Activated CD8-positive, alpha-beta memory T cell treated with anti-CD3 and anti-CD28 coated beads for 48 hours (primary cell): ENCODE data around the gene PFKFB3.
"Not testable (repeated sequence)": the region's sequence is repeated elsewhere in the genome, so short reads cannot be mapped to it uniquely, and the experiment has no call there.

Experiments used
- DNase-seq, 3 experiments: peaks; one replicate each; pipeline ENCODE4 v3.0.0-alpha.2; 2020; ENCODE audit warnings: low read depth in 2 of 3, low spot score in 2 of 3

Gene PFKFB3

DNA sequence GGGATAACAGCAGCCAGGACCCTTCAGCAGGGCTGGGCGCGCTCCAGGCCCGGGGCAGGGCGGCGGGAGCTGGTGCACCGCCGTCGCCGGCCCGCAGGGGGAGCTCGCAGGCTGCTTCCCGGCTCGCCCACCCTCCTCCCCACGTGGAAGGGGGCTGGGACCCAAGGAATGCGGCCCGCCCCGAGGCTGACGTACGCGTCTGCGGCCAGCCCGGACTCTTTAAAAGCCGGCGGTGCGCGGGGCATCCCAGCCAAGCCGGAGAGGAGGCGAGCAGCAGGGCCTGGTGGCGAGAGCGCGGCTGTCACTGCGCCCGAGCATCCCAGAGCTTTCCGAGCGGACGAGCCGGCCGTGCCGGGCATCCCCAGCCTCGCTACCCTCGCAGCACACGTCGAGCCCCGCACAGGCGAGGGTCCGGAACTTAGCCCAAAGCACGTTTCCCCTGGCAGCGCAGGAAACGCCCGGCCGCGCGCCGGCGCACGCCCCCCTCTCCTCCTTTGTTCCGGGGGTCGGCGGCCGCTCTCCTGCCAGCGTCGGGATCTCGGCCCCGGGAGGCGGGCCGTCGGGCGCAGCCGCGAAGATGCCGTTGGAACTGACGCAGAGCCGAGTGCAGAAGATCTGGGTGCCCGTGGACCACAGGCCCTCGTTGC is at the start of gene PFKFB3:
TSS of gene PFKFB3 (plus strand) at position 249 of the 647 bp plus-strand sequence. CDS start at position 578, 329 bp downstream.
- peak; percentile 91 to 99 (median 94) for DNase-seq

- no peak for DNase-seq
Measured at GRCh38 chr10:6153845-6154244, 48.9 kb upstream of the PFKFB3 start.

DNA sequence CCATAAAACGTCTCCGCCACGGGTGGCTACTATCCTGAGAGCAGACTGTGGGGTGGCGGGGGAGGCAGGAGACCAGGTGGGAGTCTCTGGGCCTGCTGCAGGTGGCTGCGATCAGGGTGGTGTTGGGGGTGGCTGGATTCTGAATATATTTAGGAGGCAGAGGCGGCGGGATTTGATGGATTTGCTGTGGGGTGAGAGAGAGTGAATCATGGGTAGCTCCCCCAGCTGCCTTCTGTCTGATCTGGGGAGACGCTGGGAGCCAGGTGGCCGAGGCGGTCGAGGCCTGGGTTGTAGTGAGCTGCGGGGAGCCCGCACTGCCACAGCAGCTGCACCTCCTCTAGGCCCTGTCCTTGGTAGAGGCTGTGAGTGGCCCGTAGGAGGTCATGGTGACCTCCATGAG is 48.2 kb upstream of the PFKFB3 start:
- DNase-seq: no peak

DNA sequence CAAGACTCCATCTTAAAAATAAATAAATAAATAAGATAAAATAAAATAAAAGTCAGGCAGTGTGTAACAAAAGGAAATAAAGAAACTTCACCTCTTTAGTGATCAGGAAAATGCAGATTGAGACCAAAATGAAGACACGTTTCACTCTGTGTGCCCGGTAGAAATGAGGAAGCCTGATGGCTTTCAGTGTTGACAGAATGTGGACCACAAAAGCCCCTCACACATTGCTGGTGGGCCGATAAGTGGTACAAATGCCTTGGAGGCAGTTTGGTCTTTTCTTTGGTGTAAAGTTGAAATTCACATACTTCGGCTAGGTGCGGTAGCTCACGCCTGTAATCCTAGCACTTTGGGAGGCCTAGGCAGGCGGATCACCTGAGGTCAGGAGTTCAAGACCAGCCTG is 44.5 kb upstream of the PFKFB3 start:
- no peak for DNase-seq

DNA sequence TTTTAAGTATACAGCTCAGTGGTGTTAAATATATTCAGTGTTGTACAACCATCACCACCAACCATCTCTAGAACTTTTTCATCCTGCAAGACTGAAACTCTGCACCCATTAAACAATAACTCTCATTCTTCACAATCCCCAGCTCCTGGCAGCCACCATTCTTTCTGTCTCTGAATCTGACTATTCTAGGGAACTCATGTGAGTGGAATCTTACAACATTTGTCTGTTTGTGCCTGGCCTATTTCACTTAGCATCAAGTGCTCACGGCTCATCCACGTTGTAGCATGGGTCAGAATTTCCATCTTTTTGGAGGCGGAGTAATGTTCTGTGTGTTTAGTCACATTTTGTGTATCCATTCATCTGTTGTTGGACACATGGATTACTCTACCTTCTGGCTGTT is 40.8 kb upstream of the PFKFB3 start:
- DNase-seq: no peak

DNA sequence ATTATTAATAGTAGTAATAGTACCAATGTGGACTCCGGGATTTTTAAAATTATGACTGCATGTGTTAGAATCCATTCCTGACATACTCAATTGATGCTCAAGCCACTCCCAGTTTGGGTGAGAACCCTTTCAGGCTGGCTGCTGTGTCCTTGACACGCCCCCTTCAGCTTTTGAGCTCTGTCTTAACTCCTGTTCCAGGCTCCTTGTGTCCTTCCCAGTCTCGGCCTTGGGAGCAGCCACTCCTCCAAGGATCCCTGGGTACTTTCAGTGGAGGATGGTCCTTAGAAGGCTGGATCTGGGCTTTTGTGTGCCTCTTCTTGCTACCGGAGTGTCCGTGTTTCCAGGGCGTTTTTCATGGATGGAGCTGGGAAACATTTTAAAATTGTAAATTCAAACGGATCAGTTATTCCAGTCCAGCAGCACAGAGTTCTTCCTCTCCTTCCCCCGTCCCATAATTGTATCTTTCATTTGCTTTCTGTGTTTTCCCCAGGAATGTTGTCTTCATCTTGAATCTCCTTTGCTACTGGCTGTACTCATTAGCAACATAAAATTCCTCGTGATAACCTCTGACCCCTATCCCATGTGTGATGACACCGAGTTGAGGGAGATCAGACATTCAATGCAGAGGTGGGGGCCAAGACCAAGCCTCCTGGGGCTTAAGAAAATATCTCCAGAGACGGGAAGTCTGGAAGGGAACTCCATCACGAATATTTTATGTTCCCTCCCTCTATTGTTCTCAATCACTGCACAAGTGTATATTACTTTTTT is 40.0 kb upstream of the PFKFB3 start:
- no peak for DNase-seq

DNA sequence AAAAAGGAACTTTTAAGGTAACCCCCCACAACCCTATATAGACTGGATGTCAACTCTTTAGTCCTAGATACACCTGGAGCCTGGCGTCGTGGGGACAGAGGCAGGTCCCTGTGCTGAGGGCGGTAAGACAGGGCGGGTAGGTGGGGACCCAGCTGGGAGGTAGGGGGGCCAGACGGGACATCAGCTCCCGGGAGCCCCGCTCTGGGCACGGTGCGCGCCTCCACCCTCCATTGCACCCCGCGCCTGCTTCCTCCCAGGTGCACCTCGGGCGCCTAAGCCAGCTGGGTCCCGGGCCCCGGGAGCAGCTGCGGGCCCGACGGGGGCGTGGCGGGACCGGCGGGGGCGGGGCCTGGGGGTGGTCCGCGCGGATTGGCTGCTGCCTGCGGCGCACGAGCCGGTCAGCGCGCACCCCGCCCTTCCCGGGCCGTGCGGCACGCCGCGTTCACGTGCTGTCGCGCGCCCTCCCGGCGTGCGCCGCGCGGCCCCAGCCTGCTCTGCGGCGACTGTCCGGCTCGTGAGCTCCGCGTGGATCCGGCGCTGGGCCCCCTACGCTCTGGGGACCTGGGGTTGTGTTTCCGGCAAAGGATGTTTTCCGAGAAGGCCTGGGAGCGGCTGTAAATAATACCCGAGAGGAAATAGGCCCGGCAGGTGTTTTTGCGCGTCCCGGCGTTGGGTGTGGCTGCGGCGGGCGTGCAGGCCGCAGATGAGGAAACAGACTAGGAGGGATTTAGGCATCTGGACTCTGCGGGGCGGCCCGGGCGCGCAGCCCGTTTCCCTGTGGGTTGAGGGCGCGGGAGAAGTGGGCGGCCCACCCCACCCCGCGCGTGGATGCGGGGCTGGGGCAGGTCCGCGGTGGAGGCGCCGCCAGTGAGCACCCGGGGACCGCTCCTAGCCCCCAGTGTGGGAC is 39.1 kb upstream of the PFKFB3 start:
- DNase-seq: peak; percentile 71 to 92 (median 84)

DNA sequence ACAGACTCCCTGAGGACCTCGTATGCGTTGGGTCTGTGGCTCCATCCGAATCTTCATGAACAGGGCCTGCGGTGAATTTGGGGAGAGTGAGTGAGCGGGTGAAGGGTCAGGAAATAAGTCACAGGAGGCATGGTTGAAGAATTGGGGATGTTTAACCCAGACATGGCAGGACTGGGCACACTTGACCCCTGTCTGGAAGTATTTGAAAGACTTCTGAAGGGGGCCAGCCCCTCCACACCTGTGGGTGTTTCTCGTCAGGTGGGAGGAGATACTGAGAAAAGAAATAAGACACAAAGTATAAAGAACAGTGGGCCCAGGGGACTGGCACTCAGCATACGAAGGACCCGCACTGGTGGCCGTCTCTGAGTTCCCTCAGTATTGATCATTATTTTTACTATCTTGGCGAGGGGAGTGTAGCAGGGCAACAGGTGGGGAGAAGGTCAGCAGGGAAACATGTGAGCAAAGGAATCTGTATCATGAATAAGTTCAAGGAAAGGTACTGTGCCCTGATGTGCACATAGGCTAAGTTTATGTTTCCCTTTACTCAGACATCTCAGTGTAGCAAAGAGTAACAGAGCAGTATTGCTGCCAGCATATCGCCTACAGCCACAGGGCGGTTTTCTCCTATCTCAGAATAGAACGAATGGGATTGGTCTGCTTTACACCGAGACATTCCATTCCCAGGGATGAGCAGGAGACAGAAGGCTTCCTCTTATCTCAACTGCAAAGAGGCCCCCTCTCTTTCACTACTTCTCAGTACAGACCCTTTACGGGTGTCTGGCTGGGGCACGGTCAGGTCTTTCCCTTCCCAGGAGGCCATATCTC is 38.2 kb upstream of the PFKFB3 start:
- DNase-seq: no peak

DNA sequence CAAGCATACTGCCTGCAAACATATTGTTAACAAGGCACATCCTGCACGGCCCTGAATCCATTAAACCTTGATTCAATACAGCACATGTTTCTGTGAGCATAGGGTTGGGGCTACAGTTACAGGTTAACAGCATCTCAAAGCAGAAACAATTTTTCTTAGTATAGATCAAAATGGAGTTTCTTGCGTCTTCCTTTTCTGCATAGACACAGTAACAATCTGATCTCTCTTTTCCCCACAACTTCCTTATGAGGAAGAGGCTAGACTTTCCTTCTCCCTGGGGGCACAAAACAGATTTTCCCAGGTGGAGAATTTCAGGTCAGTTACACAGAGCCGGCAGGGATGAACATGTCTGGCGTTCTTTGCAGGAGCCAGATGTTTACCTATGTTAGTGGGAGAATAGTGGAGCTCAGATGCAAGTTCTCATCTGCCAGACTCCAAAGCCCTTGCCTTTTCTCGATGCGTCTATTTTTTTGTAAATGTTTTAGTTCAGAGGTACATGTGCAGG is 37.5 kb upstream of the PFKFB3 start:
- no peak for DNase-seq

DNA sequence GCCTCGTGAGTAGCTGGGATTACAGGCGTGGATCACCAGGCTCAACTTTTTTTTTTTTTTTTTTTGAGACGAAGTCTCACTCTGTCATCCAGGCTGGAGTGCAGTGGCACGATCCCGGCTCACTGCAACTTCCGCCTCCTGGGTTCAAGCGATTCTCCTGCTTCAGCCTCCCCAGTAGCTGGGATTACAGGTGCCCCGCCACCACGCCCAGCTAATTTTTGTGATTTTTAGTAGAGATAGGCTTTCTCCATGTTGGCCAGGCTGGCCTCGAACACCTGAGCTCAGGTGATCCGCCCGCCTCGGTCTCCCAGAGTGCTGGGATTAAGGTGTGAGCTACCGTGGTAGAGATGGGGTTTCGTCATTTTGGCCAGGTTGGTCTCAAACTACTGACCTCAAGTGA is 36.8 kb upstream of the PFKFB3 start:
- DNase-seq: not testable (repeated sequence)

DNA sequence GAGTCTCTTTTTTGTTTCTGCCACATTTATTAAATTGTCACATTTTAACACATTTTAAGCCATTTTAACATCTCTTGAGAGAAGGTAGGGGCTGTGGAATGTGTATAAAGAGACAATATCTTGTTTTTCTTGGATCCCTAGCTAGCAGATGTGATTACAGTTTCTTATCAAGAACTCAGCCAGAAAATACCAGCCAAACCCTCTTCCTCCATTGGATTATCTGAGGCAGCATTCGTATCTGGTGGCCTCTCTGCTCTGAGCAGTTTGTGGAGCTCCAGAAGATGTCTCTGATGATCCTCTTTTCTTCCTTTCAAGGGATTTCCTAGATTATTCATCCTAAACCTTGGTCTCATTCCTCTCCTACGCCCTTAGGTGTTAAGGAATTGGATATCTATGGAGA is 35.3 kb upstream of the PFKFB3 start:
- no peak for DNase-seq

GRCh38 chr10:6168084-6168483 is 34.6 kb upstream of the PFKFB3 start:
- DNase-seq: no peak

GRCh38 chr10:6170638-6171037 is 32.1 kb upstream of the PFKFB3 start:
- DNase-seq: no peak

DNA sequence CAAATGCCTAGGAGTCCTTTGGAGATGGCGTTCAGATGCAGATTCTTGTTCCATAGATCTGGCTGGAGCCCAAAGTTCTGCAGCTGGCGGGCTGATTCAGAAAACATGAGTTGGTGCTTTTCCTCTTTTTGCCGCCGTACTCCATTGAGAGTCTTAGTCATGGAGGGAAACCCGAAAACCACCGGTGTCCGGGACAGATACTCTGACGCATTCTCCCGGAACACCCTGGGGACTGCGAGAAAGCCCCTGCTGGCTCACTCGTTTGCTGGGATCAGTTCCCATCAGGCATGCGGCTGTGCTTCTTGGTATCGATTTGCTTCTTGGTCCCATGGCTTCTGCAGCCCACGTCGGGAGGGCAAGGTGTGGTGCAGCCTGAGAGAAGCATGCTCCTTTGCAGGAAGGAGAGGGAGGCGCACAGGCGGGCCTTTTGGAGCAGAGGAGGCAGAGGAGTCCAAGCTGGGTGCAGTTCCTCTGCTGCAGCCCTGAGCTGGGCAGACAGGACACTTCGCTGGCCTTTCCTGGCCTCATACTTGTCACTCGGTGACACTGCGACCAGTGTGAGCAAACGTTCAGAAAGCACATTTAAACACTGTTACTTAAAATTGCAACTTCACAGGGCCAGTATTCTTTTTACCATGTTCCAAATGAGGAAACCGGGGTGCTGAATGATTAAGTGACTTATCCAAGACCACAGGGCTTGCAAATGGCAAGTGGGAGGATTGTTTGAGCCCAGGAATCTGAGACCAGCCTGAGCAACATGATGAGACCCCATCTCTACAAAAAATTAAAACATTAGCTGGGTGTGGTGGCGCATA is 30.6 kb upstream of the PFKFB3 start:
- DNase-seq: no peak

DNA sequence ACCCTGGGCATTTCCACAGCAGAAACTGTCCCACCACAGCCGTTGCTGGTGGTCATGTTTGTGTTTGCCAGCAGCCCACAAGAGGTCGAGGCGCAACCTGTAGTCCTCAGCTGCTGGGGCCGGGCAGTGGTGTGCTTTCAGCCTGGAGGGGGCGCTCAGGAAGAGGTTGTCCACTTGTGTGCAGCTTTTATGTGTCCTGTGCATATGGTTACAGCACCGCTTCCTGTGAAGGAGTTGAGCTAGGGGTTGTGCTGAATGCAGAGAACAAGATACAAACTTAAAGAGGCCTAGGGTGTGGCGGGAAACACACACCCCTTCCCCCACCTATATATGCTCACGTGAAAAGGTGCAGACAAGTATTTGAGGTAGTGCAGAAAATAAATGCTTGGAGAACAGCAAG is 29.5 kb upstream of the PFKFB3 start:
- peak in 1 of 3 experiments; percentile 34 for DNase-seq

DNA sequence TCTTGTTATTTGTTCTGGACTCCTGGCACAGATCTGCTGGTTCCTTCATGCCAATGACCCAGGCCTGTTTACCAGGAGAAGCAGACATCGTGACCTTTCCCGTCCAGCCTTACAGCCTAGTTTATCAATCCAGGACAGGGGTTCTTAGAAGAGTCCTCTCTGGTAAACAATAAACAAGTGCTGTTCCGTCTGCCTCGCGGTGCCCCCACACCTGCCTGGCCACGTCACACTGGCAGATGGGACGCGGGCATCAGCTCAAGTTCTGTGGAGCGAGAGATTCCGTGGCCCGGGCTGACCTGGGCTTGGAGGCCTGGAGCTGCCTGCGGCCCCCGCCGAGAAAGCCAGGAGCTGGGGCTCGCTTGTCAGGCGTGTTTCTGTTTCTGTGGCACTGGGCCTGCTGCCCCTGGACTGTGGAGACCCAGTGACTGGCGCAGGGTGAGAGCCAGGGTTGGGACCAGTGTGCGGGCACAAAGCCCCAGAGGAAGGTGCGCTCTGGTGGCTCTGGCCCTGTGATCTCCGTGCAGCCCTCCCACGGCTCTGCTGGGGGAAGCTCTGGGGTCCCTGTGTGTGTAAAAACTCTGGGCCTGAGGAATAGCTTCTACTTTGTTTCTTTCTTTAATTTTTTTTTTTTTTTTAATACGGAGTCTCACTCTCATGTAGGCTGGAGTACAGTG is 28.4 kb upstream of the PFKFB3 start:
- DNase-seq: no peak

GRCh38 chr10:6175329-6176055 is 27.2 kb upstream of the PFKFB3 start:
- DNase-seq: no peak

- DNase-seq: no peak
Measured at GRCh38 chr10:6176691-6177231, 26.0 kb upstream of the PFKFB3 start.
